Transverse colon (tissue), 4 donors: ENCODE measurements around the gene CENATAC.

Experiments
- POLR2AphosphoS5 ChIP-seq, 3 donors: sonication (generic); formaldehyde crosslinking; IDR thresholded peaks; one replicate each; pipeline ENCODE4 v1.6.1; 2016; ENCODE audit warnings: antibody characterized with exemption in 3 of 3
- TF ChIP-seq, protein P1 (sequence below), 5 experiments: fragments of 200-600 bp in 3 of 5; fragments of 450-650 bp in 2 of 5; sonication (generic) in 3 of 5; IDR thresholded peaks; 1 replicate in 2 of 5; 2 replicates in 3 of 5; pipeline ENCODE4 v1.5.1; 2016 to 2017; ENCODE audit warnings: antibody characterized with exemption in 5 of 5, inconsistent platforms in 3 of 5, mild to moderate bottlenecking in 2 of 5, moderate library complexity in 1 of 5

DNA sequence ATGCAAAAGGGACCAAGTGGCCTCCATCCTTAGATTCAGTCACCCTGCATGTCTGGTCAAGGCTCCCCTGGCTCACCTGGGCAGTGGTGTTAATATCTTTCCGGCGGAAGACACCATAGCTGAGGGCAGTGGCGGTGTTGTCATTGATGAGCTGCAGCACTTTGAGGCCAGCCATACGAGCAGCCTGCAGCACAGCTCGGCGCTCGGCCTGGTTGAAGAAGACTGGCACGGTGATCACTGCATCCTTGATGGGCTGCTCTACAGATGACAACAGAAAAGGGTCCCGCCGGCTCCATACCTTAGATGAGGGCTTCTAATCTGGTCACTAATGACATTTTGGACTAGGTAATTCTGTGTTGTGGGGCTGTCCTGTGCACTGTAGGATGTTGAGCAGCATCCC, 56.5 kb downstream of the CENATAC start:
- TF ChIP-seq, protein P1, sequence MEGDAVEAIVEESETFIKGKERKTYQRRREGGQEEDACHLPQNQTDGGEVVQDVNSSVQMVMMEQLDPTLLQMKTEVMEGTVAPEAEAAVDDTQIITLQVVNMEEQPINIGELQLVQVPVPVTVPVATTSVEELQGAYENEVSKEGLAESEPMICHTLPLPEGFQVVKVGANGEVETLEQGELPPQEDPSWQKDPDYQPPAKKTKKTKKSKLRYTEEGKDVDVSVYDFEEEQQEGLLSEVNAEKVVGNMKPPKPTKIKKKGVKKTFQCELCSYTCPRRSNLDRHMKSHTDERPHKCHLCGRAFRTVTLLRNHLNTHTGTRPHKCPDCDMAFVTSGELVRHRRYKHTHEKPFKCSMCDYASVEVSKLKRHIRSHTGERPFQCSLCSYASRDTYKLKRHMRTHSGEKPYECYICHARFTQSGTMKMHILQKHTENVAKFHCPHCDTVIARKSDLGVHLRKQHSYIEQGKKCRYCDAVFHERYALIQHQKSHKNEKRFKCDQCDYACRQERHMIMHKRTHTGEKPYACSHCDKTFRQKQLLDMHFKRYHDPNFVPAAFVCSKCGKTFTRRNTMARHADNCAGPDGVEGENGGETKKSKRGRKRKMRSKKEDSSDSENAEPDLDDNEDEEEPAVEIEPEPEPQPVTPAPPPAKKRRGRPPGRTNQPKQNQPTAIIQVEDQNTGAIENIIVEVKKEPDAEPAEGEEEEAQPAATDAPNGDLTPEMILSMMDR (IDR thresholded peaks at IDR 0.05), result no peak
- no peak for TF ChIP-seq POLR2AphosphoS5 (IDR thresholded peaks at IDR 0.05)
